Amygdala (tissue), 56 donors: Measurements from ENCODE around the gene SLC24A5.

Experiments used
- DNase-seq, 56 donors: peaks; one replicate each; lab custom pipeline; 2025; lab: John Stamatoyannopoulos, UW

The SLC24A5 gene

DNA sequence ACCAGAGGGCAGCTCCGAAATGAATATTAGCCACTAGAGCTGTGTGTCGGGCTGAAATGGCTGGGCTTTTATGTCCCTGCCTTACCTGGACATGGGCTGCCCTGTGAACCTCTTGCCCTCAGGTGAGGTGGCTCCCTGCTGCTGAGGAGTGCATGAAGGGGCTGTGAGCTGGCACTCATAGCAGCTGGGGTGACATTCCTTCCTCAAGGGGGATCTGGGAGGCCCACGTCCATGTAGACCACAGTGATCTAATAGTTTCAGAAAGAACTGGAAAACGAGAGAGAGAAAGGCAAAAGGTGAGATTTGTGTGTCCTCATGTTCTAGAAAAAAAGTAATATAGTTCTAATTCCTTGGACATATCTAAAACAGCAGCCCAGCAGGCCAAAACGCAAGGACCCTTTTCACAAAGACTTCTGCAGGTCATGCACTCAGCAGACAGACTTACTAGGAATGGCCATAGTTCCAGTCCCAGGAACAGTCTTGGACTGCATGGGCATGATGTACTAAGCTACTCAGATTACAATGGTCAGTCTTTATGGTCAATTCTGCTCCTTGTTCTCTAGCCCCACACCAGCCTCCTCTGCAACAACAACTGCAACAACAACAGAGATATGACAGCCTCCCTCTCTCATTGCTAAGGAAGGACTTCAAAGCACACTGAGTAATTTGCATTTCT lies 10.8 kb upstream of the SLC24A5 start:
- DNase-seq, result no peak

GRCh38 chr15:48112242-48112641 lies 8.5 kb upstream of the SLC24A5 start:
- DNase-seq, result peak in 6 of 56 donors; percentile 1 to 17 (median 3)

GRCh38 chr15:48119277-48119676 lies 1.5 kb upstream of the SLC24A5 start:
- no peak for DNase-seq

GRCh38 chr15:48121849-48122248 lies 1.1 kb downstream of the SLC24A5 start:
- DNase-seq, result no peak

- no peak for DNase-seq
These were observed 6.0 kb downstream of the SLC24A5 start for GRCh38 chr15:48126667-48127355.

DNA sequence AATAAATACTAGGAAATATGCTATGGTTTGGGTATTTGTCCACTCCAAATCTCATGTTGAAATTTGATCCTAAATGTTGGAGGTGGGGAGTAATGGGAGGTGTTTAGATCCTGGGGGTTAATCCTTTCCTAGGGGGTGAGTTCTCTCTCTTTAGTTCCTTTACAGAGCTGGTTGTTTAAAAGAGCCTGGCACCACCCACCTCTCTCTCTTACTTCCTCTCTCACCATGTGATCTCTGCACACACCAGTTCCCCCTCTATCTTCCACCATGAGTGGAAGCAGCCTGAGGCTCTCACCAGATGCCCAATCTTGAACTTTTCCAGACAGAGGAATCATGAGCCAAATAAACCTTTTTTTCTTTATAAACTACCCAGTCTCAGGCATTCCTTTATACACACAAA lies 10.5 kb downstream of the SLC24A5 start:
- no peak for DNase-seq

DNA sequence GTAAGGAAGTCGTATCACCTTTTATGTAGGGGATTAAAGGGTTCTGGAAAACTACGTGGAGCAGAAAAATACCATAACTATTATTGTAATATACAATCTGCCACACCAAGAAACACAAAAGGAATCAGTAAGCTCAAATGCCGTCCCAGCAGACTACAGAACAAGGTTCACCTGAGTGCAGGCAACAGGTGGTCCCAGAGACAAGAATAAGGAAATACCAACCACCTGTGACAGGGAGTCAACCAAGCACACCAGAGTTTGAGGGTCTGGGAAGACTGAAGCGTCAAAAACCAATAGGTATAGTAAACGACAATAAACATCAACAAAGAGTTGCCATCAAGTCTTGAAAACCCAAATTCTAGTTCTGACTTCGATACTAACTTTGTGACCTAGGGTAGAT lies 12.1 kb downstream of the SLC24A5 start:
- no peak for DNase-seq

GRCh38 chr15:48143856-48144255 lies 23.1 kb downstream of the SLC24A5 start:
- DNase-seq, result no peak

DNA sequence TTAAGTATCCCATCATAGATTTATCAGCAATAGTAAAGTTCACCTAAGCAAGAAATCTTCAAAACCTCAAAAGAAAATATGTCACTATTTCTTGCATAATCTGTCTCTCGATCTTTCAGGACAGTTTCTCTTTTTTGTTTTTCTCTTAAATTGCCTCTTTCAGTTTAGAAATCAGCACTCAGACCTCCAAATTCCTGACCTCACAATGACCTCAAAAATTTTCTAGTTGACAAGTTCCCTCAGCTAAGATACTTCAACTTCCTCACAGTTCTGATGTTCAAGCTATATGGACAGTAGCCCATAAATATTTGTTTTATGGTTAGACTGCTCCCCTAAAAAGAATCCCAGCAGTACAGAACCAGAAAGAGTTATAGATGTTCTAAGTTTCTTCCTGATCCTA lies 24.1 kb downstream of the SLC24A5 start:
- DNase-seq, result no peak

DNA sequence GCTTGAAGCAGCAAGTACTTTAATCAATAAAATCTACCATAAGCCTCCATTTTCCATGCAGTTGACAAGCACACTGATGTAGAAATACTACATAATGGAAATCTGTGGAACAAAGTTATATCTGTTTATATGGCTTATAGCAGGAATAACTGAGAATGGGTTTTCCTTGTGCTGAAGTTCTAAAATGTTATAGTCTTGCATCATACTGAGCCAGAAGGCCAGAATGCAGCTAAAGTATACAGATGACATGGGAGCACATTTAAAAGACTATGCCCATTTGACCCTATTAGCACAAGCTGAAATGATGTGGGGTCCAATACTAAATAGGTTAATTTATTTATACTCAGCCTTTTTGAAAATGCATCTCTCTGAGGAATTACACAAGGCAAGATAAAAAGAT lies 25.1 kb downstream of the SLC24A5 start:
- DNase-seq, result no peak

GRCh38 chr15:48147358-48147757 lies 26.6 kb downstream of the SLC24A5 start:
- DNase-seq, result no peak

- no peak for DNase-seq
These were observed 29.1 kb downstream of the SLC24A5 start for GRCh38 chr15:48149858-48150257.

- no peak for DNase-seq
These were observed 32.7 kb downstream of the SLC24A5 start for GRCh38 chr15:48153526-48153925.

DNA sequence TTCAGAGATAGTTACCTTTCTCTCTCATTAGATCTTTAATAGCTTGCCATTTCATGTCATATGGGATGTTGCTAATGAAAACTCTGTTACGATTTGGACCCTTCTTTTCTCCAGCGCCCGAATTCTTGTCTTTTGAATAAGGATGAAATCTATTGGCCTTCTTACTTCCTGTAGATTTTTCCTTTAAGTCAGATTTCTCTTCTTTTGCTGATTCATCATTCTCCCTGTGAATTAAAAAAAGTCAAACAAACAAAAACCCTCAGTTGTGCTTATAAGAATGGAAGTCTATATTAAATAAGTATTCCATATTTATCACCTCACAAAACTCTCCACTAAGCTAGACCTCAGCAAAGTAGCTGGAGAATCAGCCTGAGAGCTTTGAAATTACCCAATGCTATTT lies 47.8 kb downstream of the SLC24A5 start:
- no peak for DNase-seq

- DNase-seq, result no peak
These were observed 50.2 kb downstream of the SLC24A5 start for GRCh38 chr15:48170981-48171380.

DNA sequence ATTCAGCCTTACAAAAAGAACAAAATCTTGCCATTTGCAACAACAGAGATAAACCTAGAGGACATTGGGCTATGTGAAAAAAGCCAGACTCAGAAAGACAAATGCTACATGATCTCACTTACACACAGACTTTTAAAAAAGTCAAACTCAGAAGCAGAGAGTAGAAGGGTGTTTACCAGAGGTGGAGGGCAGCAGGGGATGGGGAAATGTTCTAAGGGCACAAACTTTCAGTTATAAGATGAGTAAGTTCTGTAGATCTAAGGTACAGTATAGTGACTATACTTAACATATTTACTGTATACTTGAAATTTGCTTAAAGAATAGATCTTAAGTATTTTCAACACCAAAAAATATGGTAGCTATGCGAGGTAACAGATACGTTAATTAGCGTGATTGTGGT lies 54.3 kb downstream of the SLC24A5 start:
- no peak for DNase-seq

- DNase-seq, result no peak
These were observed 55.3 kb downstream of the SLC24A5 start for GRCh38 chr15:48176112-48176511.

DNA sequence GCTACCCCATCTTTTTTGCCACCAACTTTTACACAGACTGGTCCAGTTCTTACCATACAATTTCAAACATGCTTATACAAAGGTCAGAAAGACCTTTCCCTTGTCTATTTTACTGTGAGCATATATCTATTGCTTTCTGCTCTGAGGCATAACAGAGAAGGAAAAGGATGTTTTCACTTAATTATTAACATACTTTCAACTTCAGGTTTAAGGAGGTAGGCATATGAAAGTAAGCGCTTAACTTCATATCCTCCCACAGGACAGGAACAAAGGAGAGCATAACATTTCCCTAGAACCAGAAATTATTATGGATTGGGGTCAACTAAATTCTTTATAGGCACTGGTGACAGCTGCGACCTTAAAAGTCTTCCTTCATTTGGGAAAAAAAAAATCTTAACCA lies 56.2 kb downstream of the SLC24A5 start:
- no peak for DNase-seq

- DNase-seq, result peak in 7 of 56 donors; percentile 0 to 7 (median 0)
These were observed 56.6 kb downstream of the SLC24A5 start for GRCh38 chr15:48177383-48177765.

GRCh38 chr15:48177766-48178647 lies 57.2 kb downstream of the SLC24A5 start, which contains the start of gene MYEF2:
Gene MYEF2 (minus strand): TSS chr15:48178295. CDS start chr15:48178237, 58 bp downstream.
- peak in 52 of 56 donors; percentile 10 to 87 (median 60) for DNase-seq

DNA sequence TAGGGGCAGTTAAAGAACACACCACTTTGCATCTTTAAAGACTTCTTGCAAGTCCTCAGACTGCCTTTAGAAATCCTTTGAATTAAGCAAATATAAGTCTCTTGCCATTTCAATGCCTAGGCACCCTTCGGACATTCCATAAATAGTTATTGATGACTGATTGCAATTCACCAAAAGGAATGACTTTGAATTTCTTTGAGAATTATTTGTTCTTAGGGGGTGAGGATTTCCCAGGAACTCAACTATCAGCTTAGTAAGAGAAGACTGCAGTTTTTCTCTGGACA lies 57.8 kb downstream of the SLC24A5 start:
- DNase-seq, result no peak

DNA sequence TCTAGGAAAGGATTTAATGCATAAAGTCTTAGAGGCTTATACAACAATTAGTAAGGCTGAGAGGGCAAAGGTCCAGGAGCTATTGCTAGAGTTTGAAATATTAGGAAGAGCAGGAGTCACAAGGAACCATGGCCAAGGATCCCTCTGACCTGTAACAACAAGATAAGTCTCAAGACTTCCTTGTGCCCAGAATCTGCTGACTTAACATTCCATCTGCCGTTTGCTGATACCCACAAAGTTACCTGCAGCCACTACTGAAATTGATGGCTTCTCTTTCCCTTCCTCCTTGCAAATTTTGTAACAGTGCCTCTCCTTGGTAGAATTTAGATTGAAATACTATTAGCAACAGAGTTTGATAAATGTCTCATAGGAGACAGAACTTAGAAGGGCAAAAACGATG lies 62.0 kb downstream of the SLC24A5 start:
- no peak for DNase-seq
